SK-MEL-5 (cell line): ENCODE data around the gene ACE. TPM values are rescaled to one million over a fixed set of nuclear protein-coding genes. Genes with fewer than 3 reads are reported as not detected.

ENCODE experiments used
- DNase-seq: peaks from one replicate; pipeline ENCODE4 v3.0.0-alpha.2; 2016; ENCODE audit warnings: low read depth, low spot score
- in situ Hi-C: cut with HindIII; loops from 2 replicates; pipeline ENCODE4 v1.10.0; 2016; ENCODE audit warnings: low sequenced_read_pairs, high pct_unique_total_duplicates, low pct_unique_long_range_greater_than_20kb
- polyA plus RNA-seq, 2 experiments: library from polyadenylated mRNA; depleted of rRNA; stranded (reverse); fragments of >200 nt; gene quantifications; 2 replicates each; pipeline ENCODE4 v1.2.3, GENCODE V29; 2015
- total RNA-seq: library from RNA; depleted of rRNA; stranded (reverse); fragments of >200 nt; shearing (Covaris generic); gene quantifications from 2 replicates; pipeline ENCODE4 v1.2.3, GENCODE V29; 2014; rRNA removed

ACE gene
- total RNA-seq = 0.08 TPM in 1 of 2 replicates, not detected in the other
- polyA plus RNA-seq (2015; cell fraction: cytosol; rRNA removed) = not detected in 2 replicates
- not detected in 2 replicates for polyA plus RNA-seq (2015; cell fraction: nucleus; rRNA removed)

DNA sequence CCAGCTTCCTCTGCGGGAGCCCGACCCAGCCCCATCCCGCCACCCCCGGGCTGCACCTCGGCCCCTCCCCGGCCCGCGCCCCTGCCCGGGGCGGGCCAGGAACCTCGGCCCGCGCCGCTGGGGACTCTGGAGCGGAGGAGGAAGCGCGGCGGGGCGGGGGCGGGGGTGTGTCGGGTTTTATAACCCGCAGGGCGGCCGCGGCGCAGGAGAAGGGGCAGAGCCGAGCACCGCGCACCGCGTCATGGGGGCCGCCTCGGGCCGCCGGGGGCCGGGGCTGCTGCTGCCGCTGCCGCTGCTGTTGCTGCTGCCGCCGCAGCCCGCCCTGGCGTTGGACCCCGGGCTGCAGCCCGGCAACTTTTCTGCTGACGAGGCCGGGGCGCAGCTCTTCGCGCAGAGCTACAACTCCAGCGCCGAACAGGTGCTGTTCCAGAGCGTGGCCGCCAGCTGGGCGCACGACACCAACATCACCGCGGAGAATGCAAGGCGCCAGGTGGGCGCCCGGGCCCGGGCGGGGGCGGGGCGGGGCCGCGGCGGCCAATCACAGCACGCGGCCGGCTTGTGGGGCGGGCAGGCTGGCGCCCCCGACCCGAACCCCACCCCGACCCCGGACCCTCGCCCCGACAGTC, at the start of gene ACE:
TSS of gene ACE (plus strand) at position 208 of the 626 bp plus-strand sequence. CDS start at position 242, 34 bp downstream.
- in situ Hi-C loops = no loop called here

DNA sequence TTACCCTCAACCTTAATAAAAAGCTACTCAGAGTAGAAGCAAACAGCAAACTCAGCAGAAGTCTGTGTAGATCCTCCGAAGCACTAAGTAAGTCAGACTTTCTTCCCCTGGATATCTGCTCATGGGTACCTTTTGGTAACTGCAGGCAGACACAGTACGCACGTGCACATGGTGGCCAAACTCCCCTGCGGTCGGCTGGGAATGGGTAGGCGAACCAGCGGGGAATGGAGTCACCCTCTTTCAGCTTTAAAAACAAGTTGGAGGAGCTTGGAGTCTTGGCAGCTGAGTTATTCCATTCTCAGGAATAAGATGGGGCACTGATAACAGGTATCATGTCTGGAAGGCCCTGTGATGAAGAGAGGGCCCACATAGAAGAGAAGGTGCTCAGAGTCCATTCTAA, 47.1 kb upstream of the ACE start:
- in situ Hi-C loops = no loop called here
- DNase-seq = no peak

More for the DNA sequence above, at the start of gene ACE:
- DNase-seq = no peak

DNA sequence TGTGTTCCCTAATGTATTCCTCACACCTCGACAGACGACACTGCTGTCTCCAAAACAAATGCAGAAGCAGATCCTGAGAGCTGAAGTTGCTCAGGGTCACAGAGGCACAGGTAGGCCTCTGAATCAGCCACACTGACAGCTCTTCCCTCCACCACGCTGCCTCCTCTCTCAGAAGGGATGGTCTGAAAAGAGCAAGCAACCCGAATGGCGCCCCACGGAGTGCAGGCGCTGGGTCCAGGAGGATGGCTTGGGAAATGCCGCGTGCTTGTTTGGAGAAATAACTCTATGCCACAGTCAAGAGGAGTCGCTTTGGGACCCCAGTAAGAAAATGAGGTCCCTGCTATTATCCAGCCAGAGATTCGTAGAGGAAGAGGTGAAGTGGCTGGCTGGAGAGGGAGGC, 46.6 kb upstream of the ACE start:
- in situ Hi-C loops = no loop called here
- no peak for DNase-seq

DNA sequence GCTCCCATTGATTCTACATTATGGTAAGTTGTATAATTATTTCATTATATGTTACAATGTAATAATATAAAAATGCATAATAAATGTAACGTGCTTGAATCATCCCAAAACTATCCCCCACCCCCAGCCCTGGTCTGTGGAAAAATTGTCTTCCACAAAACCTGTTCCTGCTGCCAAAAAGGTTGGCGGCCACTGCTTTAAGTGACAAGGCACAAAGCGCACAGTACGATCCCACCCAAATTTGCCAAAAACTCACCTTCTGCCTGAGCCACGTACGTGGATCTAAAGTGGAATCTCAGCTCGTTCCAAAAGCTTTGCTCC, 45.3 kb upstream of the ACE start:
- in situ Hi-C loops = no loop called here
- no peak for DNase-seq

DNA sequence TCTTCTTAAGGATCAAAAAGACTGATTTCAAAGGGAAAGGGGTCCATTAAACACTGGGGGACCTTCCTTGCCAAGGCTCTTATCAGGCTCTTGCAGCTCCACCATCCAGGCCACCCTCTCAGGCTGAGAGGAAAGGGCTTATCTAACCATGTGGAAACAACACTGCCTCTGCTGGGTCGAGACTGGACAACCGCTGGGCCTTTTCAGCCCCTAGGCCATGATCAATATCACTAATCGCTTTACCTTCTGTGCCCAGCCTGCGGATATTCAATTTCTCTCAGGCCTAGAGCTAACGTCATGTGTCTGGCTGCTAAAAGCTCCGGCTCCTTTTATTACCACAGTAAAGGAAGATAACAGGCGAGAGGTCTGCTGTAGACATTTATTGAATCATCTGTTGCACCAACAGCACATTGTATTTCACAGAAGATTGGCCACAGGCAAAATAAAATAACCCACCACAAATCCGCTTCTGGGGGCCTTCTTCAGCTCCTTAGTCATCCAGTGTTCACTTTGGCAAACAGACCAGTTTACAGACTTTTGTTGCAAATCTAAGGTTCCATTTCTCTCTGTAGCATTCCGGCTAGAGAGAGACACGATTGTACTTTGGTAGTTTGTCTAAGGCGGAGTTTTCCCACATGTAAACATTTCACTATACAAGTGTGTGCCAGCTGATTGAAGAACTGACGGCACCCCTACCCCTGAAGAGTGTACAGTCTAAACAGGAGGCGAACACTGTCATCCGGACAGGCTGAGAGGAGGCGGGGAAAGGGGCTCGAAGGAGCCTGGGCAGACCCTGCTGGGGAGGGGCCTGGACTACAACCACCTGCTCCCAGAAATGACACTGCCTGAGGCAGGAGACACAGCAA, 44.7 kb upstream of the ACE start:
- in situ Hi-C loops = no loop called here
- no peak for DNase-seq

DNA sequence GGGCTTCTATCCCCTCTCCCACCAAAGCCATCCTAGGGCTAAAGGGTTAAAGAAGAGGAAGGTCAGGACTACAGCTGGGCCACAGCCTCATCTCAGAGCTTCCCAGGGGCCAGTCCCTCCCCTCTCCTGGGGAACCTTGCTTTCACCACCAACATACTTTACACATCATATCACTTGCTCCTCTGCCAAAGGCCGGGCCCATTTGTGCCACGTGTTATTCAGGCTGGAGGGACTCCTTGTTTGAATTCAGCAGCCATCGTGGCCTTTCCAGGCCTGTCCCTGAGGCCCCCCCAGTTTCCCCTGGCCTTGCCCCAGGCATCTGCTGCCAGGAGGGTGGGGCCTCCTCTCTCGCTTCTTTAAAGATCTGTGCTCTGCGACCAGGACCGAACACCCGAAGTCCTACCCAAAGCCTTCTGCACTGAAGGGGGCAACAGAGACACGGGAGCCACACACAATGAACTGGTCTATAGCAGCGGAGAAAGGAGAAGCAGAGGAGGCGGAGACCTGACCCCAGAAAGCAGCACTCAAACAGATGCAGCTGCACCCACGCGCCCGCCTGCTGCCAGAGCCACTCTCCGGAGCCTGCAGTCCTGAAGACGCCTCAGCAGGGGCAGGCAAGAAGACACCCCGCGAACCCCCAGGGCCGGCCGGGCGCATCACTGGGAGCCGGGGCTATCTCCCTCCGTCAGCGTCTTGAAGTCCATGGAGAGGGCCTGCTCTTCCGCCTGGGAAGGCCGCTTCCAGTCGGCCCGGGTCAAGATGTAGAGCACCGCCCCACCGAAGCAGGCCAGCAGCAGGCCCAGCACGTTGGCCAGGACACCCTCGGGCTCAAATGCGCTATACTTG, 42.9 kb upstream of the ACE start:
- in situ Hi-C loops = no loop called here
- DNase-seq = no peak

DNA sequence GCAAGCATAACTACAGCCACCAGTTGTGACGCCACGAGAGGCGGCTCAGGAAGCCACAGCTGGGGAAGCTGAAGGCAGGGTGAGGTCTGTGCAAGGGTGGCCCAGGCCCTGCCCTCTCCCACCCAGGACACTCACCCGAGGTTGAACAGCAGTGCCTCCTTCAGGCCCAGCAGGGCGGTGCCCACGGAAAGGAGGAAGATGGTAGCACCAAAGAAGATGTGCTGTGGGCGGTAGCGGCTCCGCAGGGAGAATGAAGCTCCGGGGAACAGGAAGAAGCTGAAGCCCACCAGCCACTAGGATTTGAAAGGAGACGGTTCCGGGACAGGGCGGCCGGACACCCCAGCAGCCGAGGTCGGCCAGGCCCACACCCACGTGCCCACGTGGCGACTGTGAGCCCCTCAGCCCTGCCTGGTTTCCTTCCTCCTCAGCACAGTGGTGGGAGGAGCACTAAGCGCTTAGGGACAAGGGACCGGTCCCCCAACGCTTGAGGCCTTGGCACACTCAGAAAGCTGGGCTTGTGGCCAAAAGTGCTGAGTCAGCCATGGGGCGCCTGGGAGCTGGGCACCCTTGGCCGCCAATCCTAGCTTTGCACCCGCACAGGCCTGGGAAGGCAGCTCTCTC, 41.8 kb upstream of the ACE start:
- in situ Hi-C loops = no loop called here
- peak; percentile 21 for DNase-seq

DNA sequence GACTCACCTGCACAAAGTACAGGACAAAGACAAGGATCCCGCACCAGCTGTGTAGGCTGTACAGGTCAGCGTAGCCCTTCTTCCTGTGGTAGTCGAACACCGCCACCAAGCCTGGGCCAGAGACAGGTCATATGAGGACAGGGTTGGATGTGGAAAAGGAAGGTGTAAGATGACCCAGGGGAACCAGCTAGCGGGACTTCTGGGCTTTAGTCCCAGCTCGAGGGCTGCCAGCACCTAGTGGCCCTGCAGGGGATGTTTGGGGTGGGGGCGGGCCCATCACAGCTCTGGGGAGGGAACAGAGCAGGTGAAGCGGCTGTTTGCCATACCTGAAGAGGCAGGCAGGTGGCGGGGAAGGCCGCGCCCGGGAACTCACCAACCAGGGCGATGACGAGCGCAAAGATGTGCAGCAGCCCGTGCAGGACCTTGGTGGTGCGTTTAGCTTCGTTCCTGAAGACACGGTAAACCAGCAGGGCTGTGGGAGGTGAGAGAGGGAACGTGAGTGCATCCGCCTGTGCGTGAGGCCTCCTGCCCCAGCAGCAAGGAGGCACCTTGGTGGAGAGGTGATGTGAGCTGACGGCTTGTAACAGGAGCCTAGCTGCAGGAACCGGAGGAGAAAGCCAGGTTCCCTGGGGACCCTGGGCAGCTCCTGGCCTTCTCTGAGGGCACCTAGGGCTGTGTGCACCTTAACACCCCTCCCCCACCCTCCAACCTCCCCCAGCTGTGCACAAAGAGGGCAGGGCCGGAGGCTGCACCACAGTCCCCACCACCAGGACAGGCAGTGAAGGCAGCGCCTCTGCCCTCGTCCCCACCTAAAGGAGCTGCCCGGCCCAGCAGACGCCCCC, 41.0 kb upstream of the ACE start:
- DNase-seq = no peak
- in situ Hi-C loops = no loop called here

DNA sequence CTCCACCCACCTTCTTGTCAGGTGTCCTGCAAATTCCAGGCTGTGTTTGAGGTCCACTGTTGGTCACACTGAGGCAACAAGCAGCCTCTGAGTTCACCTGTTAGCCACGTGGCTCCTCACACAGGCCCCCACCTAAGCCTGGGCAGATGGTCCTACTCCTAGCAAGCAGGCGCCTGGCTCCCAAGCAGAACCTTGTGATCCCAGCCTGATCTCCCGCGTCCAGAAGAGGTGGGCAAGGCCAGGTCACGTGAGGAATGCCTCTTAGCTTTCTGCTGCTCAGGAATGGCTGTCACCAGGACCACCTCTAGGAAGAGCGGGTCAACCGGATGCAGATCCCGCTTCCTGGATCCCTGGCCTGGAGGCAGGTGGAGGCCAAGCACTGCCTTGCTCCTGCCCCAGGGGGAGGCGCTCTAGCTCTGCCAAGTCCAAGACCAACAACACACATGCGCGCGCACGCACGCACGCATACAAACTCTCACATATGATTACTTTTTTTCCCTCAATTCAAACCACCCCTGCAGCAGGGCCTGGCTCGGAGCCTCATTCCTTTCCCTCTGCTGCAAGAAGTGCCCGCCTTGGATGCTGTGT, 40.2 kb upstream of the ACE start:
- in situ Hi-C loops = no loop called here

DNA sequence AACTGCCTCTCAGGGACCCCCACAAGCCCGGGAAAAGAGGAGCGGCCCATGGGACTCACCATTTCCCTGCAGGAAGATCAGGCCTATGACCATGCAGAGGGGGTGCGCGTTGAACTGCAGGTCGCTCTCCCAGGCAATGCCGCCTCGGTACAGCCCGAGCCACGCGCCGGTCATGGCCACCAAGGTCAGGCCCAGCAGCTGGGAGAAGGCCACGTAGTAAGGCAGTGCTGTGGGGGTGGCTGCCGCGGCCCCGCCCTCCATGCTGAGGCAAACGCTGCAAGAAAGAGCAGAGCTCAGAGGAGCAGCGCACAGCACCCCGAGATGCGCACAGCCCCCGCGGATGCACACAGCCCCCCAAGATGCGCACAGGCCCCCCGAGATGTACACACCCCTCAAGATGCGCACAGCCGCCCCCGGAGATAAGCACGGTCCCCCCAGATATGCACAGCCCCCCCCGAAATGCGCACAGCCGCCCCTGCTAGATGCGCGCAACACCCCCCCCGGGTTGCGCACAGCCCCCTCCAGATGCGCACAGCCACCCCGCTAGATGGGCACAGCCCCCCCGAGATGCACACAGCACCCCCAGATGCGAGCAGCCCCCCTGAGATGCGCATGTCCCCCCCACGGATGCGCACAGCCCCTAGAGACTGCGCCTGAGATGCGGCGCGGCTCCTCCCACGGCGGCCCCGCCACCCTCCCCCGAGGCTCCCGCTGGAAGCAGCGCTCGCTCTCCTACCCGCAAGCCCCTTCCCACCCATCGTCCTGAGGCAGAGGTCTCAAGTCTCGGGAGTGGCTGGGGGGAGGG, 39.4 kb upstream of the ACE start:
- in situ Hi-C loops = no loop called here
- no peak for DNase-seq

More for the DNA sequence above, 40.2 kb upstream of the ACE start:
- DNase-seq = peak; percentile 35

DNA sequence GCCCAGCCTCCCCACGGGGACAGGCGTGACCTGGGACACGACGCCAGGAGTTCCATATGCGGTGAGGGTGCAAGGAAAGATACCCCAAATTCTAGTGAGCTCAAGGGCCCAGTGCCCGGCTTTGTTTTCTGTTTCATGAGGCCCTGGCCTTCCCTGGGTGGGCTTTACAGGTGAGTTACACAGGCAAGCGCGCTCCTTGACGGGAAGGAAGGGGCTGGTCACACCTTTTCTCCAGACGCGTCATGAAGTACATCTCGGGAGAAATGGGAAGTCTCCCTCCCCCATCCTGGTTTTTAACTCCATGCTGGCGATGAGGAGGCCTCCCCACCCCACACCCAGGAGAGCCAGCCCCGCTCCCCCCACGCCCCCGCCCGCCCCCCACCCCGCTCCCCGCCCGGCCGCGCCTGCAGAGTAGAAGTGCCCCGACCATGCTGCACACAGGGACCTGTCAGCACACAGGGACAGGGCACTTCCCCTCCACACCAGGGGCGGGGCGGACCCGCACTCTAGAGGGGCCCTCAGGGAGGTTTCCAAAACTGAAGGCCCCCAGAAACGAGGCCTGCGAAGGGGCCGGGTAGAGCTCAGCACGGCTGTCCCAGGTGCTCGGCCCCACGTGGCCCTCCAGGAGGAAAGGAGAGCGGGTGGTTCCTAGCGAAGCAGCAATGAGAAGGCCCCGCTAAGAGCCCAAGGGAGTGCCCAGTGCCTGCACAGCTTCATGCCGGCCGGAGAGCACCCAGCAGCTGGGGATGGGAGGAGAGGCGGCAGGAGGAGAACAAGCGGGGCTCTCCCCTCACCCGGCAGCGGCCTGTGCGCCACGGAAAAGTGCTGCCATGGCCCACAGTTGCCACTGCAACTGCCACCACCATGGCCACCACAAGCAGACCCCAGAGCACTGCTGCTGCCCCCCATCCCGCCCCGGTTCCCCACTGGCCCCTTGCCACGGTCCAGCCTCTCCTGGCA, 38.5 kb upstream of the ACE start:
- in situ Hi-C loops = no loop called here

DNA sequence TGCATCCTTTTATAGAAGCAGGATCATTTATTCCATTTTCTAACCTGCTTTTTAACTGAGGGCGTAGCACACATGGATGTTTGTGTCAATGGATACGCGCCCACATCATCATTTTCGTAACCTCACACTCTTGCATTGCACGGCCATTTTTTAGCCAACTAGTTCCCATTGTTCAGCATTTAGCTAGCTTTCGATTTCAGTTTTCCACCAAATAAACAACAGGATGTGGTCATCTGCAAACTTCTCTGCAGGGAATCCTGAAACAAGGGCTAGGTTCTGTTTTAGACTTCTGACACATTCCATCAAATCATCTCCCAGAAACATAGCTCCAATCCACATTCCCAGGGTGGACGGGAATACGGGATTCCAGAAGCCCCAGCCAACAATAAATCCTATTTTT, 37.2 kb upstream of the ACE start:
- peak; percentile 43 for DNase-seq
- in situ Hi-C loops = no loop called here

More for the DNA sequence above, 38.5 kb upstream of the ACE start:
- no peak for DNase-seq

DNA sequence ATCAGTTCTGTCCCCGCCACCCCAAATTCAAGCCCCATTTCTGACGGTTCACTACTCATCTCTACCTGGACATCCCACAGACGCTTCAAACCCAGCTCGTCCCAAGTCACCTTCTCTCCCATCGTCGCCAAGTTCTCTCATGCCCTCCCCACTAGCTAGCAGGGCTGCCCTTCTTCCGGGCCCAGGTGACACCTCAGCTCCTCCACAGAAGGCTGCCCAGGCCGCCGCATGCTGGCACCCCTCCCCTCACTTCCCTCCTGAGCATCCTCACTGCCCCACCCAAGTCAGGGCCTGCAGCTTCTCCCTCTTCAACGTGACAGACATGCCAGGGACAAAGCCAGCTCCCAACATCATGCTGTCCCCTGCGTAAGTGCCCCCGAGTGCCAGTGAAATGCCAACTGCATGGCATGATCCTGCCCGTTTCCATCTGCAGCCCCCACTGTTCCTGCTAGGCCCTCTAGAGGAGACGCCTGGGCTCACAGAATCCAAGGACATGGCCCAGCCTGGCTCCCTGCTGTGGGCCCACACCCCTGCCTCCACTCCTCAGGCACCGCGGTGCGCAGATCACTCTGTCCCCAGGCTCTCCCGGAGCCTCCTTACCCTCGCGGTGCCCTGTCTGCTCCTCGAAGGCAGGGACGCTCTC, 36.6 kb upstream of the ACE start:
- DNase-seq = no peak
- in situ Hi-C loops = no loop called here

DNA sequence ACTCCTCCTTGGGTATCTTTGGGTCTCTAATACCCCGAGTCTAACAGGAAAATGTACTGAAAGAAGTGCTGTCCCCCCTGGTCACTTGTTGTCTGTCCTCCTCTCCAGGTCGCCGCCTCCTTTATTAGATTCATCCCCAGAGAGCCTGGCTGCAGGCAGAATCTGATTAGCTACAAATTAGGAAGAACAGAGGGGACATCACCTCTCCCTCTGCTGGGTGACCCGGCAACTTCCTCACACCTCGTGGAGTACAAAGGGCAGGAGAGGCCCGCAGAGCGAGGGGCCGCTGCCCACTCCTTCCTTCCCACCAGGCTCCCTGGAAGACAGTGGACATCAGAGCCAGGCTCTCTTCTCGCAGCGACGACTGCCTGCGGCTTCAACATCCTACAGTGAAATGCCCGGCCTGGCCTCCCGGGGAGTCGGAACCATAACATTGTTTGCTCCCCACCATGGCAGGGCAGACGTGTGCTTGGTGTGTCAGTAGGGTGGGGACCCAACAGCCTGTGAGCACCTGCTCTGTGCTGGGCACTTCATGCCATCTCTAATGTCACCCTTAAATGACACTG, 36.0 kb upstream of the ACE start:
- DNase-seq = no peak
- in situ Hi-C loops = no loop called here
